HG02588 (cell line): Measurements from ENCODE around the gene GOSR1.
"Not testable (repeated sequence)": the region's sequence is repeated elsewhere in the genome, so short reads cannot be mapped to it uniquely, and the experiment has no call there.

Experiments
- ATAC-seq: cut with Tn5 transposase; IDR thresholded peaks from one replicate; pipeline ENCODE4 v1.9.1; 2021; ENCODE audit warnings: mild to moderate bottlenecking, moderate library complexity; ENCODE audit not compliant: unreplicated experiment

GOSR1 gene

DNA sequence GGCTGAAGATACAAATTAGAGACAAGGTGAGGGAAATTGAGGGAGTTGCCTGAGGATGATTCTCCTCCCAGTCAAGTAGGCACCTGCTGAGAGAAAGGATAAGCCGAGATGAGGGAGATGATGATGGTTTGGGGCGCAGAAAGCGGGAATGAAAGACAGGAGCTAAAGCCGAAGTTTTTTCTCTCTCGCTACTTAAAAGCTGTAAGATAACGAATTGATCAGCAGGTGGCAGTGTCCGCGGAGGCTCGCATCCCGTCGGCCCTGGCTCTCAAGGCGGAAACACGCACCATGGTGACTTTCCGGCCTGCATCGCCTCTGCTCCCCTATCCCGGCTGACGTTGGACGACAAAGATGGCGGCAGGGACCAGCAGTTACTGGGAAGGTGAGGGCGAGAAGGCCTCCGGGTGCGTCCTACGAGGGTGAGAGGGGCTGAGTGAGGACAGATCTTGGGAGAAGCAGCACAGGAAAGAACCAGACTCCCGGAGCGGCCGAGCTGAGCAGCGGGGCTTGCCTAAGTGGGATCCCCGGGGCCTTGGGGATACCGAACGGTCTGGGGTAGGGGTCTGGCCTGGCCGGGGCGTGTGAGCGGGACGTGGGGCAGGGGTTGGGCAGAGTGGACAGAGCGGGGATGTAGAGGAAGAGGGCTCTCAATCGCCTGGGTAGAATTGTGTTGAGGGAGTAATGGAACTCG lies at the start of gene GOSR1:
Gene GOSR1, plus strand, starts transcription at position 326 of the 691 bp plus-strand sequence. Its CDS starts 26 bp downstream, at position 352.
- peak; percentile 90 for ATAC-seq

DNA sequence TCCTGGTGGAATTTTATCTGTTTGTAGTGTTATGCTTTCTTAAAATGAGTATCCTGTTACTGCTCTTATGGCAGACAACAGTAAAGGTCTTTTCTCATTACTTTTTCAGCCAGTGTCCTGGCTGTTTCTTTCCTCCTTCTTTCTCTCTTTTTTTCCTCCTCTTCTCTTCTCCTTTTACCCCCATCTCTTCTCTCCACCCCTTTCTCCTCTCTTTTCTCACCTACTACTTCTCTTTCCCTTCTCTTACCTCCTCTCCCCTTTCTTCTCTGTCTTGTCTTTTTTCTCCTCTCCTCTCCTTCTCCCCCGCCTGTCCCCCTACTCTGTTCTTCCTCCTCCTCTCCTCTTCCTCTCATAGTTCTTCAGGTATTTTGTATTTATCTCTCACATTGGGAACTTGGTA lies 49.6 kb upstream of the GOSR1 start:
- ATAC-seq, result no peak

DNA sequence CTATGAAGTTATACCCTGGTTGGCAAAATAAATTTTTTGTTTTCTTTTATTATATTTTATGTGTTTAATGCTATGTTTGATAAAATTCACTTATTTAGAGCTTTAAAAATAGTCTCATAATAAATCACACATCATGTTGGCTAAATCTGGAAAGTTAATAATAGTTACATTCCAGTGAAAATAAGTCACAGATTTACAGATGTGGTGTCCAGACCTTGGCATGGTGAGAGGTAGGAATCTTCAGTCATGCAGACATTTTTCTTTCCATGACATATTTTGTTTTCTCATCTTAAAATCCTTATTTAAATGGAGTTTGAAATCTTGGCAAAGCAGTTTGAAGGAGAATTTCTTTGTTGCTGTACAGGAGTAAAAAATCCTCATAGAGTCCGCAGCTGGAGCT lies 48.1 kb upstream of the GOSR1 start:
- ATAC-seq, result no peak

DNA sequence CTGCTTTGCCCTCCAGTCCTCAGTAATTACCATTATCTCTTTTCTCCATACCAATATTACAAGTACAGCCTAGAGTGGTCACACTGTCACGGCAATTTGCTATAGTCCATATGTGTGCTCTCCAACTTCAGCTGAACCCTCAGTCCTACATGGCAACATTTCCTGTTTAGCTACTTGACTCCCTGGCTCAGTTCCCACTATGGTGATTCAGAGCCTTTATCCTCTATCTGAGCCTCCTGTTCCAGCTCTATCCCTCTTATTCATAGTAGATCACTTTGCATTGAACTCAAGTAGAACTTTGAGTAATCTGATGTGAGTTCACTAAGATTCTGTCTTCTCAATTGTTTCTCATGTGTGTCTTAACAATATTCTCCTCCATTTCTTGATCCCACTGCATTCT lies 43.7 kb upstream of the GOSR1 start:
- no peak for ATAC-seq

DNA sequence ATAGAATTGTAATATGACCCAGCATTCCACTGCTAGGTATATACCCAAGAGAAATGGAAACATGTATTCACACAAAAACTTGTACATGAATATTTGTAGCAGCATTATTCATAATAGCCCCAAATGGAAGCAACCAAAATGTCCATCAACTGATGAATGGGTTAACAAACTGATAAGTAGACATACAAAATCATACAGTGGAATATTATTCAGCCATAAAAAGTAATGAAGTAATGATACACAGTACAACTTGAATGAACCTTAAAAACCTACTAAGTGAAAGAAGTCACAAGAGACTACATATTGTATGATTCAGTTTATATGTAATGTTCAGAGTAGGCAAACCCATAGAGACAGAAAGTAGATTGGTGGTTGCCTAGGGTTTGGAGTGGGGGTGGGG lies 40.5 kb upstream of the GOSR1 start:
- ATAC-seq, result no peak

DNA sequence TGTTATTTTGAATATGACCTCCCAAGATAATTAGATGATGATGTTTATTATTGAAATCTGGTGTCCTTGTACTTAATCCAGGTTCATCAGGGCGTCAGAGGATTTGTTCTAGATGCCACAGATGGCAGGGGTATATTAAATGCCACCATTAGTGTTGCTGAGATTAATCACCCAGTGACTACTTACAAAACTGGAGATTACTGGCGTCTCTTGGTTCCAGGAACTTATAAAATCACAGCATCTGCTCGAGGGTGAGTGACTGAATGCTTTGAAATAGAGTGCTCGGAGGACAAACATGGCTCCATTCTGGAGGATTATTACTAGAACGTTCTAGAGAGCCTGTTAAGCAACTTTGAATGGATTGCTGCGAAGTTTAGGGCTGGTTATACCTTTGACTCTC lies 33.5 kb upstream of the GOSR1 start:
- ATAC-seq, result no peak

DNA sequence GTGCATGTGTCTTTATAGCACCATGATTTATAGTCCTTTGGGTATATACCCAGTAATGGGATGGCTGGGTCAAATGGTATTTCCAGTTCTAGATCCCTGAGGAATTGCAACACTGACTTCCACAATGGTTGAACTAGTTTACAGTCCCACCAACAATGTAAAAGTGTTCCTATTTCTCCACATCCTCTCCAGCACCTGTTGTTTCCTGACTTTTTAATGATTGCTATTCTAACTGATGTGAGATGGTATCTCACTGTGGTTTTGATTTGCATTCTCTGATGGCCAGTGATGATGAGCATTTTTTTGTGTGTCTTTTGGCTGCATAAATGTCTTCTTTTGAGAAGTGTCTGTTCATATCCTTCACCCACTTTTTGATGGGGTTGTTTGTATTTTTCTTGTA lies 30.6 kb upstream of the GOSR1 start:
- ATAC-seq, result not testable (repeated sequence)

DNA sequence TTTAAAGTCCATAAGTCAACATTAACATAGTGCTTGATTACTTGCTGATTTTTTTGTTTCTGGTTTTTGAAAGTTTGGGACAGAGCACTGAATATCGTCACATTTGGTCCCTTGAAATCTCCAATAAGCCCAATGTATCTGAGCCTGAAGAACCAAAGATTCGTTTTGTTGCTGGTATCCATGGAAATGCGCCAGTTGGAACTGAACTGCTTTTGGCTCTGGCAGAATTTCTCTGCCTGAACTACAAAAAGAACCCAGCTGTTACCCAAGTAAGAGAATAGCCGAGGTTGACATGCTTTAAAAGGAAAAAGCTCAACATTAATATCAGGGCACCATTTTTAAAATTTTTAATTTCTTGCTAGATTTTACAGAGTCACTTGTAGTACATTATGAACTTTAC lies 27.7 kb upstream of the GOSR1 start:
- no peak for ATAC-seq

DNA sequence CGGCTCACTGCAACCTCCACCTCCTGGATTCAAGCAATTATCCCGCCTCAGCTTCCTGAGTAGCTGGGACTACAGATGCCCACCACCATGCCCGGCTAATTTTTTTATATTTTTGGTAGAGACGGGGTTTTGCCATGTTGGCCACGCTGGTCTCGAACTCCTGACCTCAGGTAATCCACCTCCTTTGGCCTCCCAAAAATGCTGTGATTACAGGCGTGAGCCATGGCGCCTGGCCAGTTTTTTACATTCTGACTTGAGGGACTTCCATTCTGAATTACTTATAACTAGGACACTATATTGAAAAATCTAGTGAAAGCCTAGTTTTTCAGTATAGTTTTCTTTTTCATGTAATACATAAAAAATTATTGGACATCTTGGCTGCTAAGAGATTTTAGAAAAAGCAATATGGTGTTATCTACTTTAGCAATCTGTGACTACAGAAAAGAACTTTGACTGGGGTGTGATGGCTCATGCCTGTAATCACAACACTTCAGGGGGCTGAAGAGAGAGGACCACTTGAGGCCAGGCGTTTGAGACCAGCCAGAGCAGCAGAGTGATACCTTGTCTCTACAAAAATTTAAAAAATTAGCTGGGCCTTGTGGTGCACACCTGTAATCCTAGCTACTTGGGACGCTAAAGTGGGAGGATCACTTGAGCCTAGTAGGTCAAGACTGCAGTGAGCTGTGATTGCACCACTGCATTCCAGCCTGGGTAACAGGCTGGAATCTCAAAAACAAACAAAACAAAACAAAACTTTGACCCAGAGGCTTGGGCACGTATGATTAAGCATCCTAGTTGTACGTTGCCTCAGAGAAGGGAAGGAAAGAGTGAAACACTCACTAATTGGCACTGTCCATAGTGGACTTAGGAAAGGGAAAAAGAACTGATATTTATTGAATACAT lies 26.8 kb upstream of the GOSR1 start:
- ATAC-seq, result no peak

DNA sequence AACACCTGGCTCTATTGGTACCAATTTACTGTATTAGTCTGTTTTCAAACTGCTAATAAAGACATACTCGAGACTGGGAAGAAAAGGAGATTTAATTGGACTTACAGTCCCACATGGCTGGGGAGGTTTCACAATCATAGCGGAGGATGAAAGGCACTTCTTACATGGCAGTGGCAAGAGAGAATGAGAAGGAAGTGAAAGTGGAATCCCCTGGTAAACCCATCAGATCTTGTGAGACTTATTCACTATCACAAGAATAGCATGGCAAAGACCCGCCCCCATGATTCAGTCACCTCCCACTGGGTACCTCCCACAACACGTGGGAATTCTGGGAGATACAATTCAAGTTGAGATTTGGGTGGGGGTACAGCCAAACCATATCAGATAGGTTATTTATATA lies 22.6 kb upstream of the GOSR1 start:
- ATAC-seq, result no peak

DNA sequence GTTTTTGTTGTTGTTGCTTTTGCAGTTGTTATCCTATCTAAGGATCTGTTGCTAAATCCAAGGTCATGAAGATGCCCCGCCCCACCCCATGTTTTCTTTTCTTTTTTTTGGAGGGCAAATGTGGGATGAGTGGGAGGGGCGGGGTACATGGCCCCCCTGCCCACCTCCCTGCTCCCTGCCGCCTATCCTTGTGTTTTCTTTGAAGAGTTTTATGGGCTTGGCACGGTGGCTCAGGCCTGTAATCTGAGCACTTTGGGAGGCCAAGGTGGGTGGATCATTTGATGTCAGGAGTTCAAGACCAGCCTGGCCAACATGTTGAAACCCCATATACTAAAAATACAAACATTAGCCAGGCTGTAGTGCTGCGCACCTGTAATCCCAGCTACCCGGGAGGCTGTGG lies 18.8 kb upstream of the GOSR1 start:
- ATAC-seq, result no peak

DNA sequence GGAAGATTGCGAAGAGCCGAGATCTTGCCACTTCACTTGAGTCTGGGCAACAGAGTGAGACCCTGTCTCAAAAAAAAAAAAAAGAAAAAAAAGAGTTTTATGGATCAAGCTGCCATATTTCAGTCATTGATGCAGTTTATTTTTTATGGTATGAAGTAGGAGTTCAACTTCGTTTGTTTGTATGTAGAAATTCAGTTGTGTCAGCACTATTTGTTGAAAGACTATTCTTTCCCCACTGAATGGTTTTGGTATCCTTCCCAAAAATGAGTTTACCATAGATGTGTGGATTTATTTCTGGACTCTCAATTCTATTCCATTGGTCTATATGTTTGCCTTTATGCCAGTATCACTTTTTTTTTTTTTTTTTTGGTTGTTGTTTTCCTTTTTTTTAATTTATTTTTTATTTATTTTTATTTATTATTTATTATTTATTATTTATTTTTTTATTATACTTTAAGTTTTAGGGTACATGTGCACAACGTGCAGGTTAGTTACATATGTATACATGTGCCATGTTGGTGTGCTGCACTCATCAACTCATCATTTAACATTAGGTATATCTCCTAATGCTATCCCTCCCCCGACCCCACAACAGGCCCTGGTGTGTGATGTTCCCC lies 18.3 kb upstream of the GOSR1 start:
- not testable (repeated sequence) for ATAC-seq

DNA sequence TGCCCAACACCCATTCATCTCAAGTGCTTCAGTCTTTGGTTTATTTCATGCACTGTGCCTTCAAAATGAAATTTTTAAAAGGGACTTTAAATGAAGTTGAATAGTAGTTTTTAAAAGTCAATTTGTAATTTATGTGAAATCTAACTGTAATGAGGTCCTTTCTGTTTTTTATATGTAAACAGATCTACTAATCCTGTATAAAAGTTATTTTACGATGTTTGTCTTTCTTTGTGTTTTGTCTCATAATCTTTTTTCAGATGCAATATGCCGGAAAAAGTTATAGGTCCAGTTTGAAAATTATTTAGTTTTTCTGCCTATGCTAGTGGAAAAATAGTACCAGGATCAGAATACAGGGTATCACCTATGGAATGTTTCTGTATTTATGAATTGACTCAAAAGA lies 8.7 kb upstream of the GOSR1 start:
- ATAC-seq, result no peak

DNA sequence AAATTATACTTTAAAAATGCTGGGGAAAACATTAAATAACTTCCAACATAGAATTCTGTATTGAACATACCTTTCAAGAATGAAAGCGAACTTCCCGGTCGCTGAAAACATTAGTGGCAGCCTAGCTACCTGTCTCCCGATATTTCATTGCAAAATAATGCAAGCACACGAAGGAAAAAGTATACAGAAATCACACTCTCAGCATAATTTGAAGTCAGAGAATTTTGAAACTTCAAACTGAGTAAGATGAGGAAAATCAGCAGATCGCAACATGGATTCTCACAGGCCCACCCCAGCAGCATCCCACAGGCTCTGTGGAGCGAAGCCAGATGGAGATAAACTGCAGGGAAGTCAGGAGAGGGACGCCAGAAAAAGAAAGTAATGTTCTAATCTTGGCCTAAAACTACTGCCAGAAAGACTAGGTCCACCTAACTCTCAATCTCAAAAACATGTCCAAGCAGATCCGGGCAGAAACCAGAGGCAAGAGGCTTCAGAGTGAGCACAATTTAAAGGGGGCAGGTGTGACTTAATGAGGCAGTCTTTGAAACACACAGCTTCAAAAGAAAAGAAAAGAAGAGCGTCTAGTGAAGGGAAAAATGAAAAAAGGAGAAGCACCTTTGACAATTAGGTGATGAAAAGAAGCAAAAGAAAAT lies 4.8 kb upstream of the GOSR1 start:
- ATAC-seq, result no peak

DNA sequence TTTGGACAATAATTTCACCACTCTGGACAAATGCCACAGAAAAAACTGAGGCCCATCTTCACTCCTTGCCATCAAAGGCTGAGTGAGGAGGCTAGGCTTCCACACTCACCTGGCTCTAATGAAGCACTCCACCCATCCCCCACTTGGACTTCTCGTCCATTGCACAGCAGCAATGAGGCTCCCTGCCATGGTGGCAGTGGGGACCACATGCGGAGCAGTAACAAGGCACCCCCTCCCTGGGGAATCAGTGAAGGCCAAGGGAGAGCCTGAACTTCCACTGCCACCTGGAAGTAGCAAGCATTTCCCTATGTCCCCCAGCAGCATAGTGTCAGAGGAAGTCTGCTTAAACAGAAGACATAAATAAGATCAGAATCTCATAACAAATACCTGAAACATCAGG lies 2.0 kb upstream of the GOSR1 start:
- ATAC-seq, result no peak

DNA sequence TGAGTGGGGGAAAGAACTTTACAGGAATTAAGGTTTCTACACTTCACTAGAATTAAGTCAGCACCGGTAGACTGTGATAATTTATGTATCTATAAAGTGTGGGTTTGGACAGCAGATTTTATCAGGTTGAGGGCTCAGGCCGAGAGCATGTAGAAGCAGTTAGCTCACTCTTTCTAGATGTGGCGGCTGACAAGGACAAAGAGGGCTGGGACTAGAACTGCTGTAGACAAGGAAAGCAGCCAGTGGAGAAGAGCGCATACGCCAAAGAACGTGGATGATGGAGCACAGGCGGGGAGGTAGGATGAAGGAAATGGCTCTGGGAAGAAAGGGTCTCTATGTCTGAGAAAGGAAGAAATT lies 504 bp upstream of the GOSR1 start:
- ATAC-seq, result peak; percentile 19

DNA sequence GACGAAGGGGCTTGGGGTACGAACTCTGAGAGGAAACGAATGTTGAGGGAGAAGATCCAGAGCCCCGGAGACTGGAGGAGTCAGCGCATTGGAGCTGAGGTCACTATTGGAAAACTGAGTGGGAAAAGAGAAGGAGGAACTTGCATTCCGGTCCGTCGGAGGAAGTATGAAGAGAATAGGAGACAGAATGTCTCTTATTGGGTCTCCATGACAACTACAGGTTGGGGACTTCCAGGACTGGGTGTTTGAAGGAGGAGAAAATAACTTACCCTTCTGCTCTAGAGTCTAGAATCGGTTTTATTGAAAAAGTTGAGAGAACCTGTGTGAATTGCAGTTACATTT lies 537 bp downstream of the GOSR1 start:
- ATAC-seq, result no peak

DNA sequence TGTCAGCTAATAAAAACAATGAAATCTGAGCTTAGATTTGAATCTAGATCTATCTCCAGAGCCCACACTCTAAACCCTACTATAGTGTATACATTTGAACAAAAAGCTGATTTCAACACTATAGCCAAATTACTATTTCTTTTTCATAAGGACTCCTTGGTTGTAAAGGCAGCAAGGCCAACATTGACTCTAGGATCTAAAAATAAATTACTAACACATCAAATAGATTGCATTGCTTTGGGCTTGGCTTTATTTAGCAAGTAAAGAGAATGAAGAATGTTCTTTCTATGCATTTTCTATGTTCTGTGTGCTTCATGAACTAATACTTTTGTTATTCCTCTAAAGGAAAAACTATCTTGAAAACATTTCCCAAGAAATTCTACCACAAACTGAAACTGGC lies 5.3 kb downstream of the GOSR1 start:
- no peak for ATAC-seq

DNA sequence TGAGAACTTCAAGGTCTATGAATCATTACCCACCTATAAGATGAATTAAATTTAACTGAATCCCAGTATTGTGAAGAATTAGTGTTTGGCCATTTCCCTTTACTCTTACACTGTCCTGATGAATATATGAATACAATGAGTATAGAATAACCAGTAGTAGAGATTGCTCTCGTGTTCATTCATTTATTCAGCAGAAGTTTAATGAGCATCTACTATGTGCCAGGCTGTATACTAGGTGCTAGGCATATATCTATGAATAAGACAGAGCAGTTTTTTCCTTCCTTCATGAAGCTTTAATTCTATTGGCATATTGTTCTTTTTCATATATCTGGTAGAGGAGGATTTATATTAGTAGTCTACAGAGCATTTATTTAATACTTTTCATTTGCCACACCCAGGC lies 6.0 kb downstream of the GOSR1 start:
- ATAC-seq, result no peak

DNA sequence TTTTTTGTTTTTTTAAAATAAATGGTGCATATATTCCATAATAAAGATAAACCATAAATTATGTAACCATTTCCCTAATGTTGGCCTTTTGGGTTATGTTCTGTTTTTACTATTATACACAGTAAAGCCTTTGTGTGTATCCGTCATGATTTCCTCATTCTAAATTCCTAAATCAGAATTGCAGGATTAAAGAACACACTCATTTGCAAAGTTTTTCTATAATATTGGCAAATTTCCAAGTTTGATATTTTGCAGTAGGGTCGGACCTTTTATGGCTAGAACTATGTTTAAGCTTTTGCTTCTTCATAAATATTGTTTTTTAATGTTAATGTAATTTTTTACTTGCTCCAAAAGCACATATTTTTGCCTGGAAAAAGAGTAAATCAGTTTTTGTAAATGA lies 16.6 kb downstream of the GOSR1 start:
- ATAC-seq, result no peak

DNA sequence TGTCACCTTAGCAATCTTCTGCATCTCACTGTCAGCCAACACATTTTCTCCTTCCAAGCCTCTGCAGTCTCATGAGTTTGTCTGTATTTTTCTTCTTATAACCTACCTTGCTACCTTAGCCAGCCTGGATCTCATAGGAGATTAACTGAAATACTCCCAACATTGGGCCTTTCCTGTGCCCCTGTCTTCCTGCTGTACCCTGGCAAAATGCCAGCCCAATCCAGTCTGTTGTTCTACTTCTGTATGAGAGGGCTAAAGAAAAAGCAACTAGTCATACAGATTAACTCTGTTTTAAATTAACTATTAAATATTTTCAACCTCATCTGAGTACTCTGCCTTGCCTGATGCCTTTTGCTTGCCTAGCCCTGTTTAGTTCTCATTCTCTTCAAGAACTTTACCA lies 18.4 kb downstream of the GOSR1 start:
- no peak for ATAC-seq

DNA sequence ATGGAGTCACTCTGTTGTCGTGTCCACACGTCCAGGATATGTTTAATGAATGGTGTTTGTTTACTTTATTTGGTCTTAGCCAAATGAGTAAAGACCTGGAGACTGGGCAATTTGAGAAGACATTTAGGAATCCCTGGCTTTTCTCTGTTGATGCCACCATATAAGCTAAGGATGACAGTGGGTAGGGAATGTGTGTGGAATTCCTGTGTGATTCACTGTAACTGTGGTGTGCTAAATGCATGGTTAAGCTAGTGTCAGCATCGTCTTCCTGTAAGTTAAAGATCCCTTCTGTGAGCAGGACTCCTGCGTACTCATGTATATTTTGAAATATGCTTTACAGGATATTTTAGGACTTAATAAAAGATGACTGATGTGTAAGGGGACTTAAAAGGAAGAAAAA lies 26.4 kb downstream of the GOSR1 start:
- no peak for ATAC-seq
